Neural progenitor cell (in vitro differentiated cells): ENCODE measurements around the gene RMI1. TPM values are rescaled to one million over a fixed set of nuclear protein-coding genes. Genes with fewer than 3 reads are reported as not detected.

Experiments used
- DNase-seq: peaks from one replicate; pipeline ENCODE4 v3.0.0-alpha.2; 2016; ENCODE audit warnings: low spot score
- H2AFZ ChIP-seq: fragments of 200-600 bp; sonication (generic); replicated peaks from 2 replicates; pipeline ENCODE4 v1.6.1; 2016; ENCODE audit warnings: antibody characterized with exemption
- H3F3A ChIP-seq: fragments of 200-600 bp; sonication (generic); 2 replicates; pipeline ENCODE4 v1.6.1; 2016; ENCODE audit warnings: antibody characterized with exemption, low read depth
- H3K27ac ChIP-seq: fragments of 200-600 bp; sonication (generic); 2 replicates; pipeline ENCODE4 v1.5.1; 2016; ENCODE audit warnings: mild to moderate bottlenecking
- H3K27me3 ChIP-seq: fragments of 200-600 bp; sonication (generic); 2 replicates; pipeline ENCODE4 v1.6.1; 2016; ENCODE audit warnings: mild to moderate bottlenecking, moderate library complexity
- H3K36me3 ChIP-seq: fragments of 200-600 bp; sonication (generic); 2 replicates; pipeline ENCODE4 v1.5.1; 2016
- H3K4me1 ChIP-seq: fragments of 200-600 bp; sonication (generic); 2 replicates; pipeline ENCODE4 v1.6.1; 2016; ENCODE audit warnings: mixed run types
- H3K4me2 ChIP-seq: fragments of 200-600 bp; sonication (generic); 2 replicates; pipeline ENCODE4 v1.6.1; 2016
- H3K4me3 ChIP-seq: fragments of 200-600 bp; sonication (generic); 2 replicates; pipeline ENCODE4 v1.5.1; 2016
- H3K79me2 ChIP-seq: fragments of 200-600 bp; sonication (generic); 2 replicates; pipeline ENCODE4 v1.6.1; 2016; ENCODE audit warnings: low read depth
- H3K9ac ChIP-seq: fragments of 200-600 bp; sonication (generic); 2 replicates; pipeline ENCODE4 v1.6.1; 2016
- H3K9me3 ChIP-seq: fragments of 200-600 bp; sonication (generic); 2 replicates; pipeline ENCODE4 v1.5.1; 2016; ENCODE audit warnings: low read depth
- H4K20me1 ChIP-seq: fragments of 200-600 bp; sonication (generic); 2 replicates; pipeline ENCODE4 v1.6.1; 2016; ENCODE audit warnings: low read depth
- H3K27ac Mint-ChIP-seq: 3 replicates; pipeline ENCODE4 v1.8.0; 2021; ENCODE audit warnings: mixed read lengths
- H3K27me3 Mint-ChIP-seq: 2 replicates; pipeline ENCODE4 v1.8.0; 2022; ENCODE audit warnings: low read depth, mild to moderate bottlenecking, inconsistent platforms, moderate library complexity, mixed read lengths; ENCODE audit not compliant: insufficient read depth
- H3K36me3 Mint-ChIP-seq: 3 replicates; pipeline ENCODE4 v1.8.0; 2021; ENCODE audit warnings: mixed read lengths
- H3K4me1 Mint-ChIP-seq: 3 replicates; pipeline ENCODE4 v1.8.0; 2021; ENCODE audit warnings: mixed read lengths
- H3K4me3 Mint-ChIP-seq: 3 replicates; pipeline ENCODE4 v1.8.0; 2021; ENCODE audit warnings: mild to moderate bottlenecking, moderate library complexity, mixed read lengths
- H3K9me3 Mint-ChIP-seq: 3 replicates; pipeline ENCODE4 v1.8.0; 2020; ENCODE audit warnings: mixed read lengths
- EZH2 ChIP-seq: fragments of 200-600 bp; sonication (generic); IDR thresholded peaks from 2 replicates; pipeline ENCODE4 v1.6.1; 2017; ENCODE audit warnings: antibody characterized with exemption, mild to moderate bottlenecking, moderate library complexity
- EZH2phosphoT487 ChIP-seq: fragments of 200-600 bp; sonication (generic); IDR thresholded peaks from 2 replicates; pipeline ENCODE4 v1.6.1; 2017; ENCODE audit warnings: antibody characterized with exemption
- total RNA-seq: library from RNA; depleted of rRNA; stranded (reverse); fragments of >200 nt; gene quantifications from 2 replicates; pipeline ENCODE4 v1.2.3, GENCODE V29; 2015; ENCODE audit warnings: low replicate concordance
- TF ChIP-seq, protein P1 (sequence below): fragments of 200-600 bp; sonication (generic); IDR thresholded peaks from 2 replicates; pipeline ENCODE4 v1.5.1; 2017; ENCODE audit warnings: antibody characterized with exemption, mild to moderate bottlenecking

Gene RMI1
- total RNA-seq, 1 donor from 2014 or later: 35.7 TPM

DNA sequence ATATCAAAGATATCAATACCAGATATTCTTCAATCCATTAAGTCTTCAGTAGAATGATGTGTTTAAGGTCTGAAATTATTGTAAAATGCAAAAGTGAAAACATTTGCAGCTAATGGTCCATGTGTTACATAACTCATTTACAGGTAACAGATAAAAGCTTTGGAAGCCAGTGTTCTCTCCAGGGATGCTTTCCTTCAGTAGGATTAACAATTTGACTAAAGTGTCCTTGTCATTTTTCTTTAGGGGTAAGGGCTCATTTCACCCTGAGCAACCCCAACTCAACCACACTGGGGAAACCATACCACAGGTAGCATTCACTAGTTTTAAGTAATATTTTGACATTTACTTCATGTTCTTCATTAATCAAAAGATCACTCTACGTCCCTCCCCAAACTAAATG is 13.5 kb upstream of the RMI1 start:
- no peaks in the 10 kb centered on the region for H3K9me3 Mint-ChIP-seq
- peaks cover 69% of the 10 kb centered on the region for H4K20me1 ChIP-seq
- no peak overlapping the region for H3K4me3 ChIP-seq
- no peaks in the 10 kb centered on the region for H3K4me1 ChIP-seq
- H3K9me3 ChIP-seq: no peaks in the 10 kb centered on the region
- H2AFZ ChIP-seq: no peak overlapping the region
- no peak for TF ChIP-seq EZH2
- TF ChIP-seq, protein P1, sequence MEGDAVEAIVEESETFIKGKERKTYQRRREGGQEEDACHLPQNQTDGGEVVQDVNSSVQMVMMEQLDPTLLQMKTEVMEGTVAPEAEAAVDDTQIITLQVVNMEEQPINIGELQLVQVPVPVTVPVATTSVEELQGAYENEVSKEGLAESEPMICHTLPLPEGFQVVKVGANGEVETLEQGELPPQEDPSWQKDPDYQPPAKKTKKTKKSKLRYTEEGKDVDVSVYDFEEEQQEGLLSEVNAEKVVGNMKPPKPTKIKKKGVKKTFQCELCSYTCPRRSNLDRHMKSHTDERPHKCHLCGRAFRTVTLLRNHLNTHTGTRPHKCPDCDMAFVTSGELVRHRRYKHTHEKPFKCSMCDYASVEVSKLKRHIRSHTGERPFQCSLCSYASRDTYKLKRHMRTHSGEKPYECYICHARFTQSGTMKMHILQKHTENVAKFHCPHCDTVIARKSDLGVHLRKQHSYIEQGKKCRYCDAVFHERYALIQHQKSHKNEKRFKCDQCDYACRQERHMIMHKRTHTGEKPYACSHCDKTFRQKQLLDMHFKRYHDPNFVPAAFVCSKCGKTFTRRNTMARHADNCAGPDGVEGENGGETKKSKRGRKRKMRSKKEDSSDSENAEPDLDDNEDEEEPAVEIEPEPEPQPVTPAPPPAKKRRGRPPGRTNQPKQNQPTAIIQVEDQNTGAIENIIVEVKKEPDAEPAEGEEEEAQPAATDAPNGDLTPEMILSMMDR: no peak
- TF ChIP-seq EZH2phosphoT487: no peak
- H3K27me3 ChIP-seq: no peaks in the 10 kb centered on the region
- no peak overlapping the region for H3K4me2 ChIP-seq
- H3K36me3 Mint-ChIP-seq: peaks cover 37% of the 10 kb centered on the region
- no peak for DNase-seq
- no peak overlapping the region for H3K9ac ChIP-seq
- H3K27me3 Mint-ChIP-seq: peaks cover 3% of the 10 kb centered on the region
- H3K4me3 Mint-ChIP-seq: no peak overlapping the region
- H3F3A ChIP-seq: peaks cover 77% of the 10 kb centered on the region
- peaks cover 46% of the 10 kb centered on the region for H3K36me3 ChIP-seq
- H3K4me1 Mint-ChIP-seq: no peaks in the 10 kb centered on the region
- H3K79me2 ChIP-seq: peaks cover 38% of the 10 kb centered on the region
- no peak overlapping the region for H3K27ac Mint-ChIP-seq
- peak overlapping the region; percentile 42 for H3K27ac ChIP-seq

DNA sequence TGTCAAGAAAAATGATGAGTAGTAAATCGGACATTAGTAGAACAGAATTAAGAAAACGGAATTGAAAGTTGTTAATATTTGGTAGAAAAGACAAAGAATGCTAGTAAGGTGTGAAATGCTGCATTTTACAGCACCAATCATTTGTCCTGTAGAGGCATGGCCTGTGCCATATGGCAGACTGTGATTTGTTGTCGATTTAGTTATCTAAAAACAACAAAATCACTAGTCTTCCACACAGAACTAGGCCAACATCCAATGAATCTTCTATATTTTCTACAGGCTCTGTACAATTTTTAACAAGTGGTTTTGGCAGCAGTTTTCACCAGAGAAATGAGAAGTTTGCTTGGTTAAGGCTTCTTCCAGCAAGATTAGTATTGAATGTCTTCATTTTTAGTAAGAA is 11.0 kb upstream of the RMI1 start:
- H3F3A ChIP-seq: peaks cover 100% of the 10 kb centered on the region
- Mint-ChIP-seq H3K4me3 (no peak overlapping the region), H3K4me1 (no peaks in the 10 kb centered on the region), H3K27ac (no peak overlapping the region), H3K36me3 (peaks cover 54% of the 10 kb centered on the region), H3K9me3 (no peaks in the 10 kb centered on the region), H3K27me3 (peaks cover 3% of the 10 kb centered on the region)
- no peak overlapping the region for H2AFZ ChIP-seq
- TF ChIP-seq, protein P1: no peak
- TF ChIP-seq EZH2phosphoT487: no peak
- no peak for TF ChIP-seq EZH2
- no peak overlapping the region for H3K4me2 ChIP-seq
- no peak overlapping the region for H3K4me3 ChIP-seq
- H3K9me3 ChIP-seq: no peaks in the 10 kb centered on the region
- H3K27me3 ChIP-seq: no peaks in the 10 kb centered on the region
- no peaks in the 10 kb centered on the region for H3K4me1 ChIP-seq
- H3K9ac ChIP-seq: no peak overlapping the region
- H4K20me1 ChIP-seq: peaks cover 94% of the 10 kb centered on the region
- peaks cover 63% of the 10 kb centered on the region for H3K79me2 ChIP-seq
- no peak for DNase-seq
- H3K27ac ChIP-seq: peak overlapping the region; percentile 8
- peaks cover 71% of the 10 kb centered on the region for H3K36me3 ChIP-seq

DNA sequence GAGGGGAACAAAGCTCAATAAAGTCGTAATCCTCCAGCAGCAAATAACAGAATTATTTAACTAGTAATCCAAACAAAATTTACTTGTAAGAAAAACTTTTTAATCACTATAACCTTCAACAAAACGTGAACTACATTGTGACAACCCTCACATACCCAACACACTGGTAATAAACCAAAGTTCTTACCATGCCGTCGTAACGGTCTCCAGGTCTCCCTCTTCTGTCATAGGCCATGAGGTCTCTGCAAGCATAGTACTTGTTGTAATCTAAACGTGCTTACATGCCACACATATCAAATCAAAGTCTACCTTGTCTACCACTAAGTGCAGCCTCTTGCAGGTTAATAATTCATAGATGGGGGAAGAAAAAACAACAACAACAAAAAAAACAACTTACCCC is 9.1 kb upstream of the RMI1 start:
- H3K36me3 Mint-ChIP-seq: peaks cover 66% of the 10 kb centered on the region
- peaks cover 14% of the 10 kb centered on the region for H3K4me1 Mint-ChIP-seq
- Histone ChIP-seq H3K27ac (no peak overlapping the region), H4K20me1 (peaks cover 98% of the 10 kb centered on the region), H2AFZ (no peak overlapping the region), H3K9me3 (no peaks in the 10 kb centered on the region), H3K9ac (no peak overlapping the region), H3K4me2 (no peak overlapping the region), H3K4me3 (no peak overlapping the region), H3K36me3 (peaks cover 89% of the 10 kb centered on the region), H3K27me3 (no peaks in the 10 kb centered on the region), H3F3A (peaks cover 99% of the 10 kb centered on the region), H3K4me1 (peaks cover 8% of the 10 kb centered on the region), H3K79me2 (peaks cover 82% of the 10 kb centered on the region)
- DNase-seq: no peak
- H3K27me3 Mint-ChIP-seq: peaks cover 3% of the 10 kb centered on the region
- no peak overlapping the region for H3K4me3 Mint-ChIP-seq
- H3K9me3 Mint-ChIP-seq: no peaks in the 10 kb centered on the region
- TF ChIP-seq EZH2 (no peak), EZH2phosphoT487 (no peak)
- TF ChIP-seq, protein P1: no peak
- H3K27ac Mint-ChIP-seq: no peak overlapping the region
